ENCODE results near the gene RNF125. TPM values are rescaled to one million over a fixed set of nuclear protein-coding genes. Genes with fewer than 3 reads are reported as not detected.
A peak's percentile ranks its signal among the peaks of the same experiment; 100 is the strongest.

Gene RNF125
- polyA plus RNA-seq, 1 of the 3 experiments (the other 2 are of a cell fraction), result 0.05 TPM

DNA sequence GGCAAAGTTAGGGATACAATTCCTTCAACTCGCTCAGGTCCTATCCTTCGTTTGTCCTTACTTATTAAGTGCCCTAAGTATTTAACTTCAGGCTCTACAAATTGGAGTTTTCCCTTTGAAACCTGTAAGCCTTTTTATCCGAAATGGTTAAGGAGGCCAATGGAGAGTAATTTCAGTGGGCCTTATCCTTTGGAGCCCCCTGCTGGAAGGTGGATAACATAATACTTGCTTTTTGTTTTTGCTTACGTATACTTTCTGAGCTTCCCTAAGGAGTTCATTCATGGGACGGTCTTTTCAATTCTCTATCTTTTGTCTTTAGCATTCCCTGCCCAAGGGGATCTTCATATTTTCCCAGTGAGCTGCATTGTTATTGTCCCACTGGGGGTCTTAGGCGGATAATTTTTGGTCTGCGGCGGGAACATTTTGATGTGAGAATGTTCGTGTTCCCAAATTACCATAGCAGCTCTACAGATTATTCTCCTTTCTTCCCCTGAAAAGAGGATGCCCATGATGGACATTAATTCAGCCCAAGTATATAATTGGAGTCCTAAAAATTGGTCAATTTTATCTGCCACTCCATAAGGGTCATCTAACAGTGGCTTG is 41.3 kb upstream of the RNF125 start (continued):
- TF ChIP-seq, protein P1, sequence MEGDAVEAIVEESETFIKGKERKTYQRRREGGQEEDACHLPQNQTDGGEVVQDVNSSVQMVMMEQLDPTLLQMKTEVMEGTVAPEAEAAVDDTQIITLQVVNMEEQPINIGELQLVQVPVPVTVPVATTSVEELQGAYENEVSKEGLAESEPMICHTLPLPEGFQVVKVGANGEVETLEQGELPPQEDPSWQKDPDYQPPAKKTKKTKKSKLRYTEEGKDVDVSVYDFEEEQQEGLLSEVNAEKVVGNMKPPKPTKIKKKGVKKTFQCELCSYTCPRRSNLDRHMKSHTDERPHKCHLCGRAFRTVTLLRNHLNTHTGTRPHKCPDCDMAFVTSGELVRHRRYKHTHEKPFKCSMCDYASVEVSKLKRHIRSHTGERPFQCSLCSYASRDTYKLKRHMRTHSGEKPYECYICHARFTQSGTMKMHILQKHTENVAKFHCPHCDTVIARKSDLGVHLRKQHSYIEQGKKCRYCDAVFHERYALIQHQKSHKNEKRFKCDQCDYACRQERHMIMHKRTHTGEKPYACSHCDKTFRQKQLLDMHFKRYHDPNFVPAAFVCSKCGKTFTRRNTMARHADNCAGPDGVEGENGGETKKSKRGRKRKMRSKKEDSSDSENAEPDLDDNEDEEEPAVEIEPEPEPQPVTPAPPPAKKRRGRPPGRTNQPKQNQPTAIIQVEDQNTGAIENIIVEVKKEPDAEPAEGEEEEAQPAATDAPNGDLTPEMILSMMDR (IDR thresholded peaks at IDR 0.05), result peak; percentile 79
- TF ChIP-seq MXI1 (IDR thresholded peaks at IDR 0.05; ENCODE audit: low read depth, low read length) (no peak), CHD2 (IDR thresholded peaks at IDR 0.05; ENCODE audit: low read length, partially characterized antibody) (no peak), RFX5 (IDR thresholded peaks at IDR 0.05; ENCODE audit: low read length) (no peak)
- TF ChIP-seq, protein P2, sequence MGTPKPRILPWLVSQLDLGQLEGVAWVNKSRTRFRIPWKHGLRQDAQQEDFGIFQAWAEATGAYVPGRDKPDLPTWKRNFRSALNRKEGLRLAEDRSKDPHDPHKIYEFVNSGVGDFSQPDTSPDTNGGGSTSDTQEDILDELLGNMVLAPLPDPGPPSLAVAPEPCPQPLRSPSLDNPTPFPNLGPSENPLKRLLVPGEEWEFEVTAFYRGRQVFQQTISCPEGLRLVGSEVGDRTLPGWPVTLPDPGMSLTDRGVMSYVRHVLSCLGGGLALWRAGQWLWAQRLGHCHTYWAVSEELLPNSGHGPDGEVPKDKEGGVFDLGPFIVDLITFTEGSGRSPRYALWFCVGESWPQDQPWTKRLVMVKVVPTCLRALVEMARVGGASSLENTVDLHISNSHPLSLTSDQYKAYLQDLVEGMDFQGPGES (IDR thresholded peaks at IDR 0.05; ENCODE audit: low read depth, low read length), result no peak

DNA sequence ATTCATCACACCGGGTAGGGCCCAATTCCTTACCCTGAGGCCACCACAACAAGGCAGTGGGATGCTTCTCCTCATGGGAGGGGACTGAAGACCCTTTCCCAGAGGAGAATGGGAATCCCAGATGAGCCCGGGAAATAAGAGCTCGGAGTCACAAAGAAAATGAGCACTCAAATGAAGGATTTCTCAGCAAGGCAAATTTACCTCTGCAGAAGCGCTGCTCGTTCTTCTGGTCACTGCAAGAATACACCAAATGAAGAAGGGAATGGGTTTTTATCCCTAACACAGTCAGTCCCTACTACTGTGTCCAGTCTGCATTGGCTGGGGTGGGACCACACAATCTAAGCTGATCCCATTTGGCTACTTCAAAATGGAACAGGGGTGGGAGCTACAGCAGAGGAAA is 40.0 kb upstream of the RNF125 start:
- no peak for TF ChIP-seq MEF2A (IDR thresholded peaks at IDR 0.05; ENCODE audit: borderline replicate concordance, low read depth)
- TF ChIP-seq RCOR1 (IDR thresholded peaks at IDR 0.05; ENCODE audit: low read length), result no peak
- TF ChIP-seq NRF1 (IDR thresholded peaks at IDR 0.05; ENCODE audit: low read depth, low read length), result no peak
- TF ChIP-seq EP300 (IDR thresholded peaks at IDR 0.05; ENCODE audit: borderline replicate concordance in 1 of 2, low read depth in 1 of 2, low read length in 1 of 2), result no peak
- TF ChIP-seq, protein P3, sequence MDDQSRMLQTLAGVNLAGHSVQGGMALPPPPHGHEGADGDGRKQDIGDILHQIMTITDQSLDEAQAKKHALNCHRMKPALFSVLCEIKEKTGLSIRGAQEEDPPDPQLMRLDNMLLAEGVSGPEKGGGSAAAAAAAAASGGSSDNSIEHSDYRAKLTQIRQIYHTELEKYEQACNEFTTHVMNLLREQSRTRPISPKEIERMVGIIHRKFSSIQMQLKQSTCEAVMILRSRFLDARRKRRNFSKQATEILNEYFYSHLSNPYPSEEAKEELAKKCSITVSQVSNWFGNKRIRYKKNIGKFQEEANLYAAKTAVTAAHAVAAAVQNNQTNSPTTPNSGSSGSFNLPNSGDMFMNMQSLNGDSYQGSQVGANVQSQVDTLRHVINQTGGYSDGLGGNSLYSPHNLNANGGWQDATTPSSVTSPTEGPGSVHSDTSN (IDR thresholded peaks at IDR 0.05), result no peak
- no peak for TF ChIP-seq TCF12 (IDR thresholded peaks at IDR 0.05)
- no peak for TF ChIP-seq TEAD4 (IDR thresholded peaks at IDR 0.05; ENCODE audit: borderline replicate concordance, insufficient read depth)
- TF ChIP-seq, protein P1 (IDR thresholded peaks at IDR 0.05), result no peak
- no peak for TF ChIP-seq EZH2phosphoT487 (IDR thresholded peaks at IDR 0.05; ENCODE audit: borderline replicate concordance, low read depth)
- TF ChIP-seq POLR2AphosphoS5 (IDR thresholded peaks at IDR 0.05; ENCODE audit: low read depth, low read length), result no peak
- TF ChIP-seq SIN3A (IDR thresholded peaks at IDR 0.05; ENCODE audit: borderline replicate concordance, low read depth, low read length), result no peak
- TF ChIP-seq RFX5 (IDR thresholded peaks at IDR 0.05; ENCODE audit: low read length), result no peak
- TF ChIP-seq RAD21 (IDR thresholded peaks at IDR 0.05; ENCODE audit: low read length), result no peak
- TF ChIP-seq, protein P4, sequence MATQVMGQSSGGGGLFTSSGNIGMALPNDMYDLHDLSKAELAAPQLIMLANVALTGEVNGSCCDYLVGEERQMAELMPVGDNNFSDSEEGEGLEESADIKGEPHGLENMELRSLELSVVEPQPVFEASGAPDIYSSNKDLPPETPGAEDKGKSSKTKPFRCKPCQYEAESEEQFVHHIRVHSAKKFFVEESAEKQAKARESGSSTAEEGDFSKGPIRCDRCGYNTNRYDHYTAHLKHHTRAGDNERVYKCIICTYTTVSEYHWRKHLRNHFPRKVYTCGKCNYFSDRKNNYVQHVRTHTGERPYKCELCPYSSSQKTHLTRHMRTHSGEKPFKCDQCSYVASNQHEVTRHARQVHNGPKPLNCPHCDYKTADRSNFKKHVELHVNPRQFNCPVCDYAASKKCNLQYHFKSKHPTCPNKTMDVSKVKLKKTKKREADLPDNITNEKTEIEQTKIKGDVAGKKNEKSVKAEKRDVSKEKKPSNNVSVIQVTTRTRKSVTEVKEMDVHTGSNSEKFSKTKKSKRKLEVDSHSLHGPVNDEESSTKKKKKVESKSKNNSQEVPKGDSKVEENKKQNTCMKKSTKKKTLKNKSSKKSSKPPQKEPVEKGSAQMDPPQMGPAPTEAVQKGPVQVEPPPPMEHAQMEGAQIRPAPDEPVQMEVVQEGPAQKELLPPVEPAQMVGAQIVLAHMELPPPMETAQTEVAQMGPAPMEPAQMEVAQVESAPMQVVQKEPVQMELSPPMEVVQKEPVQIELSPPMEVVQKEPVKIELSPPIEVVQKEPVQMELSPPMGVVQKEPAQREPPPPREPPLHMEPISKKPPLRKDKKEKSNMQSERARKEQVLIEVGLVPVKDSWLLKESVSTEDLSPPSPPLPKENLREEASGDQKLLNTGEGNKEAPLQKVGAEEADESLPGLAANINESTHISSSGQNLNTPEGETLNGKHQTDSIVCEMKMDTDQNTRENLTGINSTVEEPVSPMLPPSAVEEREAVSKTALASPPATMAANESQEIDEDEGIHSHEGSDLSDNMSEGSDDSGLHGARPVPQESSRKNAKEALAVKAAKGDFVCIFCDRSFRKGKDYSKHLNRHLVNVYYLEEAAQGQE (IDR thresholded peaks at IDR 0.05; ENCODE audit: low read depth, low read length), result no peak
- TF ChIP-seq, protein P2 (IDR thresholded peaks at IDR 0.05; ENCODE audit: low read depth, low read length), result no peak
- H3K27ac ChIP-seq (ENCODE audit: low read depth in 2 of 2, low read length in 1 of 2), result no peak overlapping the region
- no peaks in the 10 kb centered on the region for H3K9me2 ChIP-seq
- H3K9me3 ChIP-seq, result no peaks in the 10 kb centered on the region
- 15% methylated on average over 5 of the region's 5 CpGs for WGBS (ENCODE audit: low lambda C conversion rate)
- H3K4me3 ChIP-seq (ENCODE audit: low read depth in 2 of 2, low read length in 1 of 2), result no peak overlapping the region
- DNase-seq, result no peak
- H4K20me1 ChIP-seq (ENCODE audit: insufficient read depth), result no peaks in the 10 kb centered on the region
- H3K4me2 ChIP-seq, result no peak overlapping the region
- no peaks in the 10 kb centered on the region for H3K36me3 ChIP-seq (replicated peaks in 1 of 2; ENCODE audit: control insufficient read depth in 1 of 2, insufficient read depth in 2 of 2, low read length in 1 of 2)
- H3K79me2 ChIP-seq (ENCODE audit: insufficient read depth), result no peaks in the 10 kb centered on the region
- no peaks in the 10 kb centered on the region for H3K4me1 ChIP-seq (ENCODE audit: control insufficient read depth in 1 of 2, insufficient read depth in 2 of 2, low read depth in 1 of 2, low read length in 1 of 2)
- no peak overlapping the region for H3K9ac ChIP-seq
- no peaks in the 10 kb centered on the region for H3K27me3 ChIP-seq (ENCODE audit: insufficient read depth)
- POLR2A ChIA-PET, result no interaction called here
- CTCF ChIA-PET, result interaction anchor here (1.0 to 3.7 kb wide), 4 partner anchors 157 to 422 kb away, joined by 3 to 28 read pairs (median 8); no protein-coding TSS in a partner anchor
- H2AFZ ChIP-seq (ENCODE audit: low read depth), result no peak overlapping the region
- no peaks in the 10 kb centered on the region for H3F3A ChIP-seq (replicated peaks; ENCODE audit: insufficient read depth)
